Transverse colon (tissue), 4 donors: ENCODE results near the gene ADAMTS8.

ENCODE experiments used
- CTCF ChIP-seq, 5 experiments: fragments of 200-600 bp in 3 of 5; fragments of 450-650 bp in 2 of 5; sonication (generic) in 3 of 5; IDR thresholded peaks; 1 replicate in 2 of 5; 2 replicates in 3 of 5; pipeline ENCODE4 v1.5.1; 2016 to 2017; ENCODE audit warnings: antibody characterized with exemption in 5 of 5, inconsistent platforms in 3 of 5, mild to moderate bottlenecking in 2 of 5, moderate library complexity in 1 of 5
- POLR2A ChIP-seq: fragments of 450-650 bp; IDR thresholded peaks from one replicate; pipeline ENCODE4 v1.6.1; 2016; ENCODE audit warnings: antibody characterized with exemption, mild to moderate bottlenecking, moderate library complexity
- POLR2AphosphoS5 ChIP-seq, 3 donors: sonication (generic); formaldehyde crosslinking; IDR thresholded peaks; one replicate each; pipeline ENCODE4 v1.6.1; 2016; ENCODE audit warnings: antibody characterized with exemption in 3 of 3

- no peak for TF ChIP-seq CTCF (IDR thresholded peaks at IDR 0.05)
- TF ChIP-seq POLR2A, result no peak
- TF ChIP-seq POLR2AphosphoS5 (IDR thresholded peaks at IDR 0.05), result no peak
Measured at GRCh38 chr11:130379276-130379675, 49.1 kb downstream of the ADAMTS8 start.
